HCT116 (cell line): ENCODE measurements around the gene EPB41L5.

Source experiments
- TF ChIP-seq, protein P1 (sequence below), 3 experiments: fragments of 200-600 bp in 1 of 3; sonication (generic) in 1 of 3; IDR thresholded peaks in 2 of 3; conservative IDR thresholded peaks in 1 of 3; 2 replicates each; pipeline ENCODE4 v1.5.1; 2012 to 2017; ENCODE audit warnings: low read depth in 2 of 3, low read length in 2 of 3, antibody characterized with exemption in 1 of 3, borderline replicate concordance in 1 of 3, control low read depth in 1 of 3, mild to moderate bottlenecking in 1 of 3, mixed read lengths in 1 of 3, mixed run types in 1 of 3, moderate library complexity in 1 of 3; ENCODE audit not compliant: insufficient read depth in 1 of 3
- TF ChIP-seq, protein P2 (sequence below): IDR thresholded peaks from 2 replicates; pipeline ENCODE4 v1.6.1; 2012; ENCODE audit warnings: low read depth
- TF ChIP-seq, protein P3 (sequence below): IDR thresholded peaks from 2 replicates; pipeline ENCODE4 v1.6.1; 2012

DNA sequence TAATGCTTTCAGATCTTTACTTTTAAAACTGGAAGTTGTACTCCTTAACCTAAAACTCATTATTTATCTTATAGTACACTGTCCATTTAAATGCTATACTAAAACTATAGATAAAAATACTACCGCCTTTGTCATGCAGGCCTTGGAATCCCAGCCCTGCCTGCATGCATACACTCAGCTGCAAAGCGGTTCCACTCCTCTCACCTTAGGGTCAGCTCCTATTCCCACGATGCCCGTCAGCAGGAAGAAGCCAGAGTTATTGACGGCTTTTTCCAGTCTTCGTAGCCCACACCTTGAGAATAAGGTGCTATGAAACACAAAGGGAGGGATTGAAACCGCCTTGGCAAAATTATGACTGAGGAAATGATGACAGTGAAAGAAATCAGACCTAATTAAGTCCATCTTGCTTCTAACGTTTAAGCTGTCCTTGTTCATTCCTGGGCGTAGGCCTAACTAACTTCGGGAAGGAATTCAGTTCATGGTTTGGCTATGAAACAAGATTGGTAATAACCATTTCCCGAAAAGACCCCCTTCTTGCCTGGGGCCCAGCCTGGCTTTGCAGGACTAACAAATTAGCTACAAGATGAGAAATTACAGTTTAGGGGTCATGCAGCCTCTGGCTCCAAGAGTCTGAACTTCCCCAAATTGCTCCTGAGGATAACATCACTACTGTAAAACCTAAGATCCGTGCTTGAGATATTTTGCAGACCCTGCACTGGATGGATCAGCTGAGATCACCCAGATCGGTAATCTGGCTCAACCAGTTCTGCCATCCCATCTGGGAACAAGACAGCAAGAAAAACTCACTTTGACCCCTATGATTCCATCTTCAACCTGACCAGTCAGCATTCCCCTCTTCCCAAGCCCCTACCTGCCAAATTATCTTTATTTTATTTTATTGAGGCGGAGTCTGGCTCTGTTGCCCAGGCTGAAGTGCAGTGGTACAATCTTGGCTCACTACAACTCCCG lies 17.1 kb downstream of the EPB41L5 start:
- TF ChIP-seq, protein P1, sequence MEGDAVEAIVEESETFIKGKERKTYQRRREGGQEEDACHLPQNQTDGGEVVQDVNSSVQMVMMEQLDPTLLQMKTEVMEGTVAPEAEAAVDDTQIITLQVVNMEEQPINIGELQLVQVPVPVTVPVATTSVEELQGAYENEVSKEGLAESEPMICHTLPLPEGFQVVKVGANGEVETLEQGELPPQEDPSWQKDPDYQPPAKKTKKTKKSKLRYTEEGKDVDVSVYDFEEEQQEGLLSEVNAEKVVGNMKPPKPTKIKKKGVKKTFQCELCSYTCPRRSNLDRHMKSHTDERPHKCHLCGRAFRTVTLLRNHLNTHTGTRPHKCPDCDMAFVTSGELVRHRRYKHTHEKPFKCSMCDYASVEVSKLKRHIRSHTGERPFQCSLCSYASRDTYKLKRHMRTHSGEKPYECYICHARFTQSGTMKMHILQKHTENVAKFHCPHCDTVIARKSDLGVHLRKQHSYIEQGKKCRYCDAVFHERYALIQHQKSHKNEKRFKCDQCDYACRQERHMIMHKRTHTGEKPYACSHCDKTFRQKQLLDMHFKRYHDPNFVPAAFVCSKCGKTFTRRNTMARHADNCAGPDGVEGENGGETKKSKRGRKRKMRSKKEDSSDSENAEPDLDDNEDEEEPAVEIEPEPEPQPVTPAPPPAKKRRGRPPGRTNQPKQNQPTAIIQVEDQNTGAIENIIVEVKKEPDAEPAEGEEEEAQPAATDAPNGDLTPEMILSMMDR (IDR thresholded peaks at IDR 0.05 in 2 of 3, conservative IDR thresholded peaks at IDR 0.05 in 1 of 3; ENCODE audit: borderline replicate concordance in 1 of 3, insufficient read depth in 1 of 3, low read depth in 2 of 3, low read length in 2 of 3), result no peak
- TF ChIP-seq, protein P2, sequence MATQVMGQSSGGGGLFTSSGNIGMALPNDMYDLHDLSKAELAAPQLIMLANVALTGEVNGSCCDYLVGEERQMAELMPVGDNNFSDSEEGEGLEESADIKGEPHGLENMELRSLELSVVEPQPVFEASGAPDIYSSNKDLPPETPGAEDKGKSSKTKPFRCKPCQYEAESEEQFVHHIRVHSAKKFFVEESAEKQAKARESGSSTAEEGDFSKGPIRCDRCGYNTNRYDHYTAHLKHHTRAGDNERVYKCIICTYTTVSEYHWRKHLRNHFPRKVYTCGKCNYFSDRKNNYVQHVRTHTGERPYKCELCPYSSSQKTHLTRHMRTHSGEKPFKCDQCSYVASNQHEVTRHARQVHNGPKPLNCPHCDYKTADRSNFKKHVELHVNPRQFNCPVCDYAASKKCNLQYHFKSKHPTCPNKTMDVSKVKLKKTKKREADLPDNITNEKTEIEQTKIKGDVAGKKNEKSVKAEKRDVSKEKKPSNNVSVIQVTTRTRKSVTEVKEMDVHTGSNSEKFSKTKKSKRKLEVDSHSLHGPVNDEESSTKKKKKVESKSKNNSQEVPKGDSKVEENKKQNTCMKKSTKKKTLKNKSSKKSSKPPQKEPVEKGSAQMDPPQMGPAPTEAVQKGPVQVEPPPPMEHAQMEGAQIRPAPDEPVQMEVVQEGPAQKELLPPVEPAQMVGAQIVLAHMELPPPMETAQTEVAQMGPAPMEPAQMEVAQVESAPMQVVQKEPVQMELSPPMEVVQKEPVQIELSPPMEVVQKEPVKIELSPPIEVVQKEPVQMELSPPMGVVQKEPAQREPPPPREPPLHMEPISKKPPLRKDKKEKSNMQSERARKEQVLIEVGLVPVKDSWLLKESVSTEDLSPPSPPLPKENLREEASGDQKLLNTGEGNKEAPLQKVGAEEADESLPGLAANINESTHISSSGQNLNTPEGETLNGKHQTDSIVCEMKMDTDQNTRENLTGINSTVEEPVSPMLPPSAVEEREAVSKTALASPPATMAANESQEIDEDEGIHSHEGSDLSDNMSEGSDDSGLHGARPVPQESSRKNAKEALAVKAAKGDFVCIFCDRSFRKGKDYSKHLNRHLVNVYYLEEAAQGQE, result no peak
- TF ChIP-seq, protein P3, sequence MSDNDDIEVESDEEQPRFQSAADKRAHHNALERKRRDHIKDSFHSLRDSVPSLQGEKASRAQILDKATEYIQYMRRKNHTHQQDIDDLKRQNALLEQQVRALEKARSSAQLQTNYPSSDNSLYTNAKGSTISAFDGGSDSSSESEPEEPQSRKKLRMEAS, result no peak
